Measurements from ENCODE around the gene BLTP2. TPM values are rescaled to one million over a fixed set of nuclear protein-coding genes. Genes with fewer than 3 reads are reported as not detected.

BLTP2 gene
- total RNA-seq, 4 donors from 2014 or later, result 117 to 120 (median 118) TPM

DNA sequence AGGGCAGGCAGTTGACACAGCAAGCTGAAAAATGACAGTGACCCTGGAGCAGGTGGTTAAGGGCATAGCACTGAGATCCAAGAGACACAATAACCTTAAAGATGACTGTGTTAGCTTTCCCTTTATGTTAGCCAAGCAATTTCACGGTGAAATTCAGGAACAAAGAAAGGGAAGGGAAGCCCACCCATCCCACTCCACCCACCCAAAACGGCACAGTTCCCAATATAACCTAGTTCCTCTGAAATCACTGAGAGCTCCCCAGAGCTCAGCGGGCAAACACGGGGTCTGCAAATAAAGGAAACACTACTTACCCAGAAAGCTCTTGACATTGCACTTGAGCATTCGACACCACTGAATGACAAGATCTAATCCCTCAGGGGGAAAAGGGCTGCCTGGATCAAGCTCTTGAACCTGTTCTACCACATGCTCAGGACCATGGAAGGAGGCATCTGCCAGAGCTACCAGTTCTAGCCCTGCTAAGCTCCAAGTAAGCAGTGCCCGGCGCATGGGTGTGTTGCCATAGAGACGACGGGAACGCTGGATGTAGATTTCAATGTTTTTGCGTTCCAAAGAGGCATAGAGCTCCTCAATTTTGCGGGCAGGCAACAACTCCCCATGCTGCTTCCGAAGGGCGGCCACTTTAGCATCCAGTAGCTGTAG lies 10.6 kb downstream of the BLTP2 start:
- no peak overlapping the region for H3K27ac ChIP-seq
- no peak overlapping the region for H3K4me3 ChIP-seq
- intact Hi-C loops (cut with DNase I; ENCODE audit: low total_unique reads), result no loop called here
- in situ Hi-C loops (cut with MboI; ENCODE audit: low pct_ligation_motif_present in 1 of 4, low pct_unique_long_range_greater_than_20kb in 1 of 4, low sequenced_read_pairs in 3 of 4), result no loop called here
- no peaks in the 10 kb centered on the region for H3K9me3 ChIP-seq
- no peaks in the 10 kb centered on the region for H3K4me1 ChIP-seq
- 89 to 90% methylated on average over 3 to 14 of the region's 14 CpGs for WGBS, 2 donors (ENCODE audit: low coverage in 1 of 2)
- no peaks in the 10 kb centered on the region for H3K27me3 ChIP-seq
- peaks cover 0 to 90% (median 43%) of the 10 kb centered on the region in 4 donors for H3K36me3 ChIP-seq
- TF ChIP-seq, protein P1, sequence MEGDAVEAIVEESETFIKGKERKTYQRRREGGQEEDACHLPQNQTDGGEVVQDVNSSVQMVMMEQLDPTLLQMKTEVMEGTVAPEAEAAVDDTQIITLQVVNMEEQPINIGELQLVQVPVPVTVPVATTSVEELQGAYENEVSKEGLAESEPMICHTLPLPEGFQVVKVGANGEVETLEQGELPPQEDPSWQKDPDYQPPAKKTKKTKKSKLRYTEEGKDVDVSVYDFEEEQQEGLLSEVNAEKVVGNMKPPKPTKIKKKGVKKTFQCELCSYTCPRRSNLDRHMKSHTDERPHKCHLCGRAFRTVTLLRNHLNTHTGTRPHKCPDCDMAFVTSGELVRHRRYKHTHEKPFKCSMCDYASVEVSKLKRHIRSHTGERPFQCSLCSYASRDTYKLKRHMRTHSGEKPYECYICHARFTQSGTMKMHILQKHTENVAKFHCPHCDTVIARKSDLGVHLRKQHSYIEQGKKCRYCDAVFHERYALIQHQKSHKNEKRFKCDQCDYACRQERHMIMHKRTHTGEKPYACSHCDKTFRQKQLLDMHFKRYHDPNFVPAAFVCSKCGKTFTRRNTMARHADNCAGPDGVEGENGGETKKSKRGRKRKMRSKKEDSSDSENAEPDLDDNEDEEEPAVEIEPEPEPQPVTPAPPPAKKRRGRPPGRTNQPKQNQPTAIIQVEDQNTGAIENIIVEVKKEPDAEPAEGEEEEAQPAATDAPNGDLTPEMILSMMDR (IDR thresholded peaks at IDR 0.05), result no peak
- DNase-seq, result no peak

DNA sequence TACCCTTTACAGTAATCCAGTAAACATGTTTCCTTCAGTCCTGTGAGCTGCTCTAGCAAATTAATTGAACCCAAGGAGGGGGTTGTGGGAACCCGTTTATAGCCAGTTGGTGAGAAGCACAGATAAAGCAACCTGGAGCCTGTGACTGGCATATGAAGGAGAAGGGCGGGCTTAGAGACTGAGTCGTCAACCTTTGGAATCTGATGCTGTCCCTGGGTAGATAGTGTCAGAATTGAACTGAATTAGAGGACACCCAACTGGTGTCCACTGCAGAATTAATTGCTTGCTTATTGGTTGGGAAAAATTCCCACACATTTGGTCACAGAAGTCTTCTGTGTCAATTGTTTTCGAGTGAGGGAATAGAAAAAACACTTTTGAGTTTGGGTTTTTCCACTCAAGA lies 18.1 kb downstream of the BLTP2 start:
- DNase-seq, result no peak
- 71 to 98% methylated on average over 2 to 4 of the region's 4 CpGs for WGBS, 2 donors (ENCODE audit: low coverage in 1 of 2)
- TF ChIP-seq POLR2AphosphoS5 (IDR thresholded peaks at IDR 0.05) (no peak), POLR2A (IDR thresholded peaks at IDR 0.05) (no peak), EP300 (IDR thresholded peaks at IDR 0.05; ENCODE audit: low read depth) (no peak)
- TF ChIP-seq, protein P1 (IDR thresholded peaks at IDR 0.05), result no peak

DNA sequence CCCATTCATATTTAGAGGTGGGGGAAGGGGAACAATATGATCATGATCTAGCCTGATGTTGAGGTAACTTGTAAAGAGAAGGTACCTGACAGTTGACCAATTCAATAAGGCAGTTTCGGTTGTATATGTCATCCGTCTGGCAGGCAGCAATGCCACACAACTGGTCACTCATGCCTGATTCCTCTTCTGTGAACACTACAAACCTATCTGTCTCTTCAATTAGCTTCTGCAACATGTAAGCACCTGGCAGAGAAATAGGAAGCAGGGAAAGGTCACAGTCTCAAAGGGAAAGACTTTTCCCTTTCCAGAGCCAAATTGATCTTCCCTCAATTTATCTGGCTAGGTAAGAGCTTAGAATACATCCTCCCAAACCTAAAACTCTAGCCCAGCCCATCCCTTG lies 20.8 kb downstream of the BLTP2 start:
- Histone ChIP-seq H3K27me3 (no peaks in the 10 kb centered on the region), H3K4me3 (no peak overlapping the region), H3K4me1 (no peaks in the 10 kb centered on the region), H3K27ac (no peak overlapping the region), H3K36me3 (peaks cover 0 to 68% (median 25%) of the 10 kb centered on the region in 4 donors), H3K9me3 (no peaks in the 10 kb centered on the region)
- in situ Hi-C loops (cut with MboI; ENCODE audit: low pct_ligation_motif_present in 1 of 4, low pct_unique_long_range_greater_than_20kb in 1 of 4, low sequenced_read_pairs in 3 of 4), result no loop called here
- TF ChIP-seq POLR2A (IDR thresholded peaks at IDR 0.05), result no peak
- no peak for TF ChIP-seq EP300 (IDR thresholded peaks at IDR 0.05; ENCODE audit: low read depth)
- no peak for TF ChIP-seq POLR2AphosphoS5 (IDR thresholded peaks at IDR 0.05)
- TF ChIP-seq, protein P1 (IDR thresholded peaks at IDR 0.05), result no peak
- intact Hi-C loops (cut with DNase I; ENCODE audit: low total_unique reads), result no loop called here
- 93 to 94% methylated on average over 2 of the region's 2 CpGs for WGBS, 2 donors (ENCODE audit: low coverage in 1 of 2)
- no peak for DNase-seq

More for the DNA sequence above, 18.1 kb downstream of the BLTP2 start:
- intact Hi-C loops (cut with DNase I; ENCODE audit: low total_unique reads) (no loop called here), in situ Hi-C loops (cut with MboI; ENCODE audit: low pct_ligation_motif_present in 1 of 4, low pct_unique_long_range_greater_than_20kb in 1 of 4, low sequenced_read_pairs in 3 of 4) (no loop called here)
- no peak overlapping the region for H3K27ac ChIP-seq
- no peak overlapping the region for H3K4me3 ChIP-seq
- H3K9me3 ChIP-seq, result no peaks in the 10 kb centered on the region
- H3K36me3 ChIP-seq, result peaks cover 0 to 56% (median 24%) of the 10 kb centered on the region in 4 donors
- H3K27me3 ChIP-seq, result no peaks in the 10 kb centered on the region
- no peaks in the 10 kb centered on the region for H3K4me1 ChIP-seq

DNA sequence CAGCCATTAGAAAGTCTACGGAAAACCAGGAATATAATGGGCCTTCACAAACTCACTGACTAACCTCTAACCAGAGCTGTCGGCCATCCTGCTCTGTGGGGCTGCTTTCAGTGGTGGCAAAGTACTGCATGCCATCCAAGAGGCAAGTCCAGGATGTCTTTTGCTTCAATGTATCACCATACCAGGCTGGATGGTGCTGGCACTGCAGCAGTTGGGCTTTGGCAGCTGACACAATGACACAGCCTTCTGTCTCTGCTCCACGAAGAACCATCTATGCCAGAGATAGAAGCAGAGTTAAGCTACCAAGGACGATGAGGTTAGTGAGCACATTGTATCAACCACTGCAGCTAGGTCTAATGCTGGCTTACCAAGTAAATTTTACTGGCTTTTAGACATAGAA lies 21.3 kb downstream of the BLTP2 start:
- Histone ChIP-seq H3K36me3 (peaks cover 0 to 73% (median 27%) of the 10 kb centered on the region in 4 donors), H3K4me3 (no peak overlapping the region), H3K27me3 (no peaks in the 10 kb centered on the region), H3K4me1 (no peaks in the 10 kb centered on the region), H3K9me3 (no peaks in the 10 kb centered on the region), H3K27ac (no peak overlapping the region)
- intact Hi-C loops (cut with DNase I; ENCODE audit: low total_unique reads) (no loop called here), in situ Hi-C loops (cut with MboI; ENCODE audit: low pct_ligation_motif_present in 1 of 4, low pct_unique_long_range_greater_than_20kb in 1 of 4, low sequenced_read_pairs in 3 of 4) (no loop called here)
- 90 to 100% methylated on average over 2 to 4 of the region's 4 CpGs for WGBS, 2 donors (ENCODE audit: low coverage in 1 of 2)
- TF ChIP-seq, protein P1 (IDR thresholded peaks at IDR 0.05), result no peak
- TF ChIP-seq POLR2A (IDR thresholded peaks at IDR 0.05) (no peak), EP300 (IDR thresholded peaks at IDR 0.05; ENCODE audit: low read depth) (no peak)
- no peak for DNase-seq

All from transverse colon (tissue), 4 donors.